Uterus (tissue), 4 donors: ENCODE measurements around the gene CCNB1IP1. TPM values are rescaled to one million over a fixed set of nuclear protein-coding genes. Genes with fewer than 3 reads are reported as not detected.
A peak's percentile ranks its signal among the peaks of the same experiment; 100 is the strongest.
"Not testable (repeated sequence)": the region's sequence is repeated elsewhere in the genome, so short reads cannot be mapped to it uniquely, and the experiment has no call there.

Experiments
- DNase-seq, 2 donors: peaks; one replicate each; pipeline ENCODE4 v3.0.0-alpha.2; 2019 to 2020
- H3K27ac ChIP-seq, 2 donors: fragments of 200-600 bp; sonication (generic); 1 replicate in 1 of 2; 2 replicates in 1 of 2; pipeline ENCODE4 v1.5.1; 2016 to 2018
- H3K27me3 ChIP-seq, 2 donors: fragments of 200-600 bp; sonication (generic); one replicate each; pipeline ENCODE4 v1.5.1; 2018 to 2019; ENCODE audit warnings: control low read depth in 1 of 2
- H3K36me3 ChIP-seq, 2 donors: fragments of 200-600 bp; sonication (generic); one replicate each; pipeline ENCODE4 v1.5.1; 2019; ENCODE audit warnings: control low read depth in 1 of 2
- H3K4me1 ChIP-seq, 2 donors: fragments of 200-600 bp; sonication (generic); one replicate each; pipeline ENCODE4 v1.5.1; 2018 to 2019; ENCODE audit warnings: control low read depth in 1 of 2
- H3K4me3 ChIP-seq, 2 donors: fragments of 200-600 bp; sonication (generic); 1 replicate in 1 of 2; 2 replicates in 1 of 2; pipeline ENCODE4 v1.5.1; 2018 to 2019; ENCODE audit warnings: mild to moderate bottlenecking in 1 of 2
- H3K9me3 ChIP-seq, 2 donors: fragments of 200-600 bp; sonication (generic); one replicate each; pipeline ENCODE4 v1.5.1; 2019; ENCODE audit warnings: control low read depth in 1 of 2
- POLR2A ChIP-seq, 2 donors: fragments of 450-650 bp; IDR thresholded peaks; one replicate each; pipeline ENCODE4 v1.6.1; 2016; ENCODE audit warnings: antibody characterized with exemption in 2 of 2, mild to moderate bottlenecking in 1 of 2, moderate library complexity in 1 of 2
- intact Hi-C: fragments of 100-400 bp; cut with DNase I; formaldehyde crosslinking; loops from one replicate; pipeline ENCODE4 v1.15.1; 2023; ENCODE audit warnings: low total_unique reads
- total RNA-seq, 4 donors: library from RNA; depleted of rRNA in 3 of 4; stranded (reverse); fragments of >200 nt in 3 of 4; gene quantifications; one replicate each; pipeline versions ENCODE4 v1.1.0 to v1.2.4, GENCODE V29; 2014 to 2023
- TF ChIP-seq, protein P1 (sequence below), 4 experiments: fragments of 200-600 bp in 2 of 4; fragments of 450-650 bp in 2 of 4; sonication (generic) in 2 of 4; IDR thresholded peaks; one replicate each; pipeline ENCODE4 v1.5.1; 2016 to 2019; ENCODE audit warnings: antibody characterized with exemption in 4 of 4, mild to moderate bottlenecking in 2 of 4, moderate library complexity in 1 of 4
- donor health status: DM: yes; HTN: yes; CAD: no.

Gene CCNB1IP1
- total RNA-seq, 4 donors from 2014 or later, result 45.1 to 118 (median 60.4) TPM

DNA sequence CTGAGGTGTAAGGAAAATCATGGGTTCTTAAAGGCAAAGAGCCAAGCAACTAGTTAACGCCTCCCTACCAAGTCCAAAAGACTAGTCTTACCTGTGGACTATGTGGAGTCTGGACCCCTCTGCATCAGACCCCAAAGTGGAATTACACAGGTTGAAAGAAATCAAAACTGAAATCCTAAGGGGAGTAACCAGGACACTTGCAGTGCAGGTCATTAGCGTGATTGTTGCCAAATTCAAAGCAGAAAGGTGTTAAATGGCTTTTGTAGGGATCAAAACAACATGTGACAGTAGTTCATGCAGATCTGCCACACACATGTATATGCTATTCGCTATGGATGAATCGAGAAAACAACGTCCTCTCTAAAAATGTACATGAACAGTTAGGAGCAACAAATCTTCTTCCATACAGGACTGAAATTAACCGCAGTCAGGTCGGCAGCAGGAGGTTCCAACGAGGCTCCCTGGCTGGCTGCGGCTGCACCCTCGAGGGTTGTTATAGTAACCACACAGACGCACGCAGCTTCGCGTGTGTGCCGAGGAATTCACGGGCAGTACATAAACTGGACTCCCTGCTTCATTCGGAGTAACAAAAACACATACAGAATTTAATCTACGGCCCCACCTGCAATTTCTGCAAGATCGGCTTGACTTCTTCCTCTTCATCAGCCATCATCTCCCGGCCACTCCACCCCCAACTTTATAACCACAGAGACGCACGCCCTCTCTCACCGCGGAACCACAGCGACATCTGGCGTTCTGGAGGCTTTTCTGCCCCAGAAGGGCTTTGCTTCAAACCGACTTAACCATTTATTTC lies 27.6 kb downstream of the CCNB1IP1 start, which contains the start of gene TTC5:
TSS of gene TTC5 (minus strand) at position 687 of the 814 bp plus-strand sequence. CDS start at position 673, 14 bp downstream.
- Histone ChIP-seq H3K4me1 (peaks cover 0 to 11% of the 10 kb centered on the region in 2 donors), H3K9me3 (no peaks in the 10 kb centered on the region), H3K36me3 (no peaks in the 10 kb centered on the region), H3K27ac (peak within 1 kb of the TSS; percentile 56 to 57), H3K27me3 (no peaks in the 10 kb centered on the region), H3K4me3 (peak within 1 kb of the TSS; percentile 58 to 67)
- intact Hi-C loops, result no loop called here
- DNase-seq, result peak; percentile 76 to 85
- TF ChIP-seq, protein P1, sequence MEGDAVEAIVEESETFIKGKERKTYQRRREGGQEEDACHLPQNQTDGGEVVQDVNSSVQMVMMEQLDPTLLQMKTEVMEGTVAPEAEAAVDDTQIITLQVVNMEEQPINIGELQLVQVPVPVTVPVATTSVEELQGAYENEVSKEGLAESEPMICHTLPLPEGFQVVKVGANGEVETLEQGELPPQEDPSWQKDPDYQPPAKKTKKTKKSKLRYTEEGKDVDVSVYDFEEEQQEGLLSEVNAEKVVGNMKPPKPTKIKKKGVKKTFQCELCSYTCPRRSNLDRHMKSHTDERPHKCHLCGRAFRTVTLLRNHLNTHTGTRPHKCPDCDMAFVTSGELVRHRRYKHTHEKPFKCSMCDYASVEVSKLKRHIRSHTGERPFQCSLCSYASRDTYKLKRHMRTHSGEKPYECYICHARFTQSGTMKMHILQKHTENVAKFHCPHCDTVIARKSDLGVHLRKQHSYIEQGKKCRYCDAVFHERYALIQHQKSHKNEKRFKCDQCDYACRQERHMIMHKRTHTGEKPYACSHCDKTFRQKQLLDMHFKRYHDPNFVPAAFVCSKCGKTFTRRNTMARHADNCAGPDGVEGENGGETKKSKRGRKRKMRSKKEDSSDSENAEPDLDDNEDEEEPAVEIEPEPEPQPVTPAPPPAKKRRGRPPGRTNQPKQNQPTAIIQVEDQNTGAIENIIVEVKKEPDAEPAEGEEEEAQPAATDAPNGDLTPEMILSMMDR (IDR thresholded peaks at IDR 0.05), result peak; percentile 71 to 95 (median 83)
- TF ChIP-seq POLR2A (IDR thresholded peaks at IDR 0.05), result no peak

DNA sequence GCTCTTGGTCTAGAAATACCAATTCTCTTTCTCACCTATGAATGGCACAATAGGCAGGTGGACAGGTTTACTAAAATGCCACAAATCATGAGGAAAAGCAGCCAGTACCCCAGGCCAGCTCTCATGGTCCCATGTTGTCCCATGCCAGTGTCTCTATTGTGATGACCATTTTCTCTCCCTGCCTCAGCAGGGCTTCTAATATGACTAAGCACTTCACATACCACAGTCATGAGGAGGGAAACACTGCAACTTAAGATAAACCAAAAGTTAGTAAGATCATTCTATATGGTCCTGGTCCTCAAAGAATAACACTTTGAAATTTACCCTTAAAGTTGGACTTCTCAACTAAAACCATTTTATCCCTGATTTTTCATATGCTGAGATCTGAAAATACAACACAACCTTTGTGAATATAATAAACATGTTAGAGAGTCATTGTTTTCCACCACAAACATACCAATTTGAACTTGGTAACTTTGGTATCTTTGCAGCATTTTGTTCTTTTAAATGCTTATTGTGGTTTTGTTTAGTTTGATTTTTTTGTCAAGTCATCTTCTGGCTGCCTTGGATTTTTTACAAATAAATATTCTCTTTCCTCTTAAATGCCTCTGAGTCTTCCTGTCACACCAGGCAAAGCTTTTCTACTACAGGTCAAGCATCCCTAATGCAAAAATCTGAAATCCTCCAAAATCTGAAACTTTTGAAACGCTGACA lies 30.9 kb downstream of the CCNB1IP1 start:
- no peak for TF ChIP-seq POLR2A (IDR thresholded peaks at IDR 0.05)
- TF ChIP-seq, protein P1 (IDR thresholded peaks at IDR 0.05), result no peak
- no peaks in the 10 kb centered on the region for H3K27me3 ChIP-seq
- peaks cover 0 to 11% of the 10 kb centered on the region in 2 donors for H3K4me1 ChIP-seq
- H3K4me3 ChIP-seq, result no peak overlapping the region
- H3K36me3 ChIP-seq, result no peaks in the 10 kb centered on the region
- DNase-seq, result no peak
- no peaks in the 10 kb centered on the region for H3K9me3 ChIP-seq
- intact Hi-C loops, result no loop called here
- no peak overlapping the region for H3K27ac ChIP-seq

DNA sequence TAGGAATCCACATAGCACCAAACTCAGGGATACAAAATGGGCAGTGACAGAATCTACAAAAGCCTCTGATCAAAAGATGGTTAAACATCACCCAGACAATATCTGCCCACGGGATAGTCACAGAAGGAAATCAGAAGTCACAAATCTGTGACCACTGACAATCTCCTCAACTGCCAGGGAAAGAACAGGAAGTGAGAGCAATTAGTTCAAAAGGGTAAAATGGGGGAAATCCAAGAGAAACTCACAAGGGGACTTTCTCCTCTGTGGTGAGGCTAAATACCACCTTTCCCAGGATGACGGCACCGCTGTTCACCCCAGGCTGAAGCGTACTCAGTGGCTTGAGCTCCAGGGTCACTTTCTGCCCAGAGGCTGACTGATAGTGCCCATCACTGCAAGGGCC lies 38.0 kb downstream of the CCNB1IP1 start:
- Histone ChIP-seq H3K9me3 (no peaks in the 10 kb centered on the region), H3K27ac (no peak overlapping the region), H3K27me3 (no peaks in the 10 kb centered on the region), H3K4me3 (no peak overlapping the region), H3K4me1 (no peaks in the 10 kb centered on the region), H3K36me3 (no peaks in the 10 kb centered on the region)
- intact Hi-C loops, result no loop called here
- DNase-seq, result no peak
- TF ChIP-seq POLR2A (IDR thresholded peaks at IDR 0.05), result no peak
- TF ChIP-seq, protein P1 (IDR thresholded peaks at IDR 0.05), result no peak

DNA sequence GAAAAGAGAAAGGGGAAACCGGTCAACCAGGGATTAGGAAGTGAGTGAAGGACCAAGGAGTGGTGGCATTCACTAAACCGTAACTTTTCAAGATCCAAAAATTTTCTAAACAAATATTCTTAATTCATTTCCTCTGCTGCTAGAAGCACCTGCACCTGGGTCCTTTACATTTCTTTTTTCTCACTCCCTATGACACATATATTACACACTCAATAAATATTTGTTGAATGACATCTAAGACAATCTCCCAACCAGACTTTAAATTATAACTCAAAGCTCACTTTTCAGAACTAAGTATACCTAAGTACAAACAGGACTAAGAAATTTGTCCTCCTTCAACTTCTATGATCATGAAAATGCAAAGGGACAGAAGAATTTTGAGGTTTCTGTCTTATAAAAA lies 38.4 kb downstream of the CCNB1IP1 start:
- no peak overlapping the region for H3K27ac ChIP-seq
- H3K9me3 ChIP-seq, result no peaks in the 10 kb centered on the region
- H3K4me3 ChIP-seq, result no peak overlapping the region
- TF ChIP-seq POLR2A (IDR thresholded peaks at IDR 0.05), result no peak
- TF ChIP-seq, protein P1 (IDR thresholded peaks at IDR 0.05), result no peak
- intact Hi-C loops, result no loop called here
- no peaks in the 10 kb centered on the region for H3K4me1 ChIP-seq
- no peaks in the 10 kb centered on the region for H3K36me3 ChIP-seq
- H3K27me3 ChIP-seq, result no peaks in the 10 kb centered on the region
- DNase-seq, result no peak

DNA sequence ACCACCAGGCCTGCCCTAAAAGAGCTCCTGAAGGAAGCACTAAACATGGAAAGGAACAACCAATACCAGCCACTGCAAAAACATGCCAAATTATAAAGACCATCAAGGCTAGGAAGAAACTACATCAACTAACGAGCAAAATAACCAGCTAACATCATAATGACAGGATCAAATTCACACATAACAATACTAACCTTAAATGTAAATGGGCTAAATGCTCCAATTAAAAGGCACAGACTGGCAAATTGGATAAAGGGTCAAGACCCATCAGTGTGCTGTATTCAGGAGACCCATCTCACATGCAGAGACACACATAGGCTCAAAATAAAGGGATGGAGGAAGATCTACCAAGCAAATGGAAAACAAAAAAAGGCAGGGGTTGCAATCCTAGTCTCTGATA lies 51.1 kb downstream of the CCNB1IP1 start:
- H3K9me3 ChIP-seq, intact Hi-C loops, H3K27ac ChIP-seq, H3K4me1 ChIP-seq, H3K4me3 ChIP-seq, H3K36me3 ChIP-seq, DNase-seq, H3K27me3 ChIP-seq: not testable (repeated sequence)

DNA sequence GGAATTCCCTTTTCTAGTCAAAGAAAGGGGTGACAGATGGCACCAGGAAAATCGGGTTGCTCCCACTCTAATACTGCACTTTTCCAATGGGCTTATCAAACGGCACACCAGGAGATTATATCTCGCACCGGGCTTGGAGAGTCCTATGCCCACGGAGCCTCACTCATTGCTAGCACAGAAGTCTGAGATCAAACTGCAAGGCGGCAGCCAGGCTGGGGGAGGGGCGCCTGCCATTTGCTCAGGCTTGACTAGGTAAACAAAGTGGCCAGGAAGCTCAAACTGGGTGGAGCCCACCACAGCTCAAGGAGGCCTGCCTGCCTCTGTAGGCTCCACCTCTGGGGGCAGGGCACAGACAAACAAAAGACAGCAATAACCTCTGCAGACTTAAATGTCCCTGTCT lies 52.8 kb downstream of the CCNB1IP1 start:
- intact Hi-C loops, DNase-seq, H3K27me3 ChIP-seq: not testable (repeated sequence)

More for the DNA sequence above, 52.8 kb downstream of the CCNB1IP1 start:
- not testable (repeated sequence) for H3K4me1 ChIP-seq, H3K9me3 ChIP-seq, H3K27ac ChIP-seq, H3K4me3 ChIP-seq, H3K36me3 ChIP-seq
